Stimulated activated naive CD4-positive, alpha-beta T cell (primary cell): ENCODE data around the gene NEDD9.

ENCODE experiments used
- DNase-seq, 6 experiments: peaks; one replicate each; lab custom pipeline; 2025; lab: John Stamatoyannopoulos, UW

NEDD9 gene

GRCh38 chr6:11201015-11201414, 31.5 kb downstream of the NEDD9 start:
- DNase-seq = no peak

GRCh38 chr6:11200356-11200755, 32.1 kb downstream of the NEDD9 start:
- no peak for DNase-seq

DNA sequence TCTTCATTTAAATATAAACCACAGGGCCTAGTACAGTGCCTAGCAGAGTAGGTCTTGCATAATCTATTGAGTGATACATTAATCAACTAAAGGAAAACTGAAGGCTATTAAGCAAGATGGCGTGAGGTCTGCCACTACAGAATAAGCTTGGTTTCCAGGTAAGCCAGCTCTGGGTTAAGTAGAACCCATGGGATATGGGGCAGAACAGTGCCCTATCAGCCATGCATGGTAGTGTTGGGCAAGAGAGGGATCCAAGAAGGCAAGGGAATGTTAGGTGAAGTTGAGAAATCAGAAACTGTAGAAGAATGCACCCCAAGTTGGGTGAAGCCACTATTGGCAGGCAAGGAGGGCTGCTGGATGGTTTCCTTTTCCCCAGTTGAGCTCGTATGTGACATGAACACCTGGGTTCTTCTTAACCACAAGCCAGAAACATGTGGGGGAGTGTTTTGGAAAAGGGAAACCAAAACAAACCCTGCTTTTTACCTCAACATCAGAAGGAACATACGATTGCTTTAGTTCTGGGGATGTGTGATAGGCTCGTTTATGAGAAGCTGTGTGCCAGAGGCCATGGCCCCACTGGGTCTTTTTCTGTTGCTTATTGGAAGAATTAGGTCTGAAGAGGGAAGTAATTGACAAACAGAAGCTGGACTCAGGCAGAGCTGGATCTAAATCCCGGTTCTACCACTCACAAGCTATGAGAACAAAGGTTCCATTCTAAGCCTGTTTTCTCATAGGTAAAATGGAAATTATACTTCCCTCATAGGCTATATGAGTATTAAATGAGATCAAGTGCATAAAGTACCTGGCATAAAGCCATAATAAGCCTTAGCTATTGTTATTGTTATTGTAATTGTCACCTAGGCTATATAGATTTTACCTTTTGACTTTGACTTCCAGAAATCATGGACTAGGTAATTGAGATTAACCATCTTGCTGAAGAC, 33.5 kb downstream of the NEDD9 start:
- peak in 3 of 6 experiments; percentile 53 to 59 (median 57) for DNase-seq

- DNase-seq = no peak
Observed at GRCh38 chr6:11197850-11198249, 34.6 kb downstream of the NEDD9 start.

DNA sequence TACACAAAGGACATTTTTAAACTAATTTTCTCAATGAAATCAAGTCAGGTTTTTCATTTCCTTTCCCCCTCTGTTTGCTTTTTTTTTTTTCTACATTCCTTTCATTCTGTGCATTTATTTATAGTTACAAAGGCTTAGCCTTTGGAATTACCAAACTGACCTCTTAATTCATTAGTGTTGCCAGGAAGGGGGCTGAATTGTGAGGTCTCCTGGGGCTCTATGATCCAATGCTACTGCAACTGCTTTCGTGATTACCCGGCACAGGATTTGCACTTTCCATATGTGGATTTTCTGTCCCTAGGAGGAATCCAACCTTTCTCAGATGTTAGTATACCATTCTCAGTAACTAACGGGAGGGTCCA, 35.3 kb downstream of the NEDD9 start:
- DNase-seq = no peak

- DNase-seq = no peak
Observed at GRCh38 chr6:11196511-11197174, 35.8 kb downstream of the NEDD9 start.

GRCh38 chr6:11194356-11195218, 37.9 kb downstream of the NEDD9 start:
- DNase-seq = no peak

GRCh38 chr6:11193434-11193833, 39.0 kb downstream of the NEDD9 start:
- no peak for DNase-seq

- no peak for DNase-seq
Observed at GRCh38 chr6:11192167-11192566, 40.3 kb downstream of the NEDD9 start.

- no peak for DNase-seq
Observed at GRCh38 chr6:11190625-11191245, 41.7 kb downstream of the NEDD9 start.

DNA sequence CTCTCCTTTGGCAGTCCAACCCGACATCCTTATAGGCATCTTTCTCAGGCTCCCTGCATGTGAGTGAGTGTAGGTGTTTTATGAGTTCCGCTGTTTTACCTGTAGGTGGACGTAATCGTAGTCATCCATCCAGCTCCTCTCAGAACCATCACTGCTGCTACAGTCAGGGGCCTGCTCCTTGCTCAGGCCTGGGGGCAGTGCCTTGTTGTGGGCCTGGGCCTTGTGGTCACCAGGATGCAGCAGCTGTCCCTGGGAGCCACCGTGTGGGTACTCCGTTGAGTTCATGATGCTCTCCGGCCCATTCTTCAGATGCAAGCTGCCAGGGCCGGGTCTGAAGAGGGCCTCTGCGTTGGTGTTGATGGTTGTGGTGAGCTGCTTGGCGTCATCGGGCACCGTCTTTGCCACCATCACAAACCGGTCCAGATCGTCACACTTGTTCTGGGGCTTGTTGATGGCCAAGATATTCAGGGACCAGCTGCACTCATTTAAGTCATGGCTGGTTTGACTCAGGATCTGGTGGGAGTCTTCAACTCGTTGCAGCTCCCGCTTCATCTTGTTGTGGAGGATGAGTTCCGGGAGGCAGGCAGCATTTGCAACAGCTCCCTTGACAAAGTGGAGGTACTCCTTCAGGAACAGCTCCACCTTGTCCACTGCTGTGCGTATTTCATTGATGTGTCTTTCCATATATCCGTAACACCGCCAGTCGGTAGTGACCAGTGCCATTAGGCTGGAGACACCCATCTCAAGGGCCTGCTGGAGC, 42.4 kb downstream of the NEDD9 start:
- DNase-seq = no peak

GRCh38 chr6:11188161-11188915, 44.1 kb downstream of the NEDD9 start:
- no peak for DNase-seq

GRCh38 chr6:11187301-11187700, 45.2 kb downstream of the NEDD9 start:
- DNase-seq = no peak

DNA sequence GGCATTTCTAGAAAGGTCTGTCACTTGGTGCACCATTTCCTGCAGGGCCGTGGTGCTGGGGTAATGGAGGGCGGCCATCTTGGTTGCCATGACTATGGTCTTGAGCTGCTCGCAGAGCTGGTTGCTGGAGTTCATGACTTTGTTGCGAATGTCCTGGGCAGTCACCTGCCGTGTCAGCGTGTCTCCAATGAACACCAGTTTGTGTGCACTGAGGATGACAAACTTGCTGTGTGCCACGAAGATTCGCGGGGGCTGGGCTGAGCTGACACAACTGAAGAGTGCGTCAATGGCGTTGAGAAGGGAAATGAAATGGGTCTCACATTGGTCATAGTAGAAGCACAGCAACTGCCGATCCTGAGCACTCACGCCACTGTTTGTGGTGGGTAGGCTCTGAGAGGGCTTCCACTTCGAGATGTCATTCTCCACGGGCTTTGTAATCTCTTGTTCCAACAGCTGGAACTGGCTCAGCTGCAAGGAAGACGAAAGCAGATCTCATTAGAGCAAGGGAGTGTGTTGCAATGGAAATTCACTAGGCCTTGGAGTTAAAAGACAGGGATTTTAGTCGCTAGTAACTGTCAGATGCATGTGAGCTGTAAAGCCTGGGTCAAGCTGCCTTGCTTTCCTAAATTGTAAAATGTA, 47.1 kb downstream of the NEDD9 start:
- DNase-seq = no peak

GRCh38 chr6:11183761-11184362, 48.6 kb downstream of the NEDD9 start:
- no peak for DNase-seq

- no peak for DNase-seq
Observed at GRCh38 chr6:11181478-11182136, 50.9 kb downstream of the NEDD9 start.

DNA sequence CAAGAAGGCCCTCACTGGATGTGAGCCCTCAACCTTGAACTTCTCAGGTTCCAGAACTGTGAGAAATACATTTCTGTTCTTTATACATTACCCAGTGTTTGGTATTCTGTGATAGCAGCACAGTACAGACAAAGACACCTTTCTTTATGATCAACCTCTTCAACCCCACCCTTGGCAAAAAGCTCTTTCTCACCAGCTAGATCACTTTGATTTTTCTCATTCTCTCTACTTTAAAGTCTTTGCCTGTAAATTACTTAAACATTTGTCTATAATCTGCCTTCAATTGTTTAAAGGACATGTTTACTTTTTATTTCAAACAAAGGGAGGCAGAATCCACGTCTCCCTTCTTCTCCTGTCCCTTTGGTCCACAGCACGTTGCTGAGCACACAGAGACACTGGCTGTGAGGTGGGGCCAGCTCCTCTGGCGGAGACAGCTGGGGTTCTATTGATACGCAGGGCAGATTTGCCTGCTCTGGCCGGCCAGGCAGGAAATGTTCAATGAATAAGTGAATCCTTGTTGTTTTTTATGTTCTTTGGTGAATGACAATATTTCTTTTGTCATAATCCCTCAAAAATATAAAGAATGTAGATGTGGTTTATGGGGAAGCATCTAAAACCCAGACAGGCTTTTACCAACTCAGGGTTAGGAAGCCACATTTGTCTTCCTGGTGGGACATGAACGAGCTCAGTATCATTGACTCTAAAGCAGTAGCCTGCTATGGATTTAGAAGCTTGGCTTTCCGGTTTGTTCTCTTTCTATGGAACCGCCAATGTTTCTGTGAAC, 52.9 kb downstream of the NEDD9 start:
- DNase-seq = no peak

DNA sequence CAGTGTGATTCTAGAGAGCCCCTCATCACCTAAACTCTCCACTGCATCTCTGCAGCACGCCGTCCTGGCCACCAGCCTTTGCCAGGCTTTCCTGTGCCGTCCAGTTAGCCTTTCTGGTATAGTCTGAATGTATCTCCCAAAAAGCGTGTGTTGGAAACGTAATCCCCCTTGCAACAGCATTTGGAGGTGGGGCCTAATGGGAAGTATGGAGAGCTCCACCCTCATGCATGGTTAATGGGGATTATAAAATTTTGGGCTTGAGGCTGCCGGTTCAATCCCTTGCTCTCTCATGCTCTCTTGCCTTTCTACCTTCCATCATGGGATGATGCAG, 53.4 kb downstream of the NEDD9 start:
- no peak for DNase-seq
